Trophoblast cell (in vitro differentiated cells and primary cell): Measurements from ENCODE around the gene SYT13.
A peak's percentile ranks its signal among the peaks of the same experiment; 100 is the strongest.

Experiments
- DNase-seq, 2 donors: peaks; one replicate each; pipeline ENCODE4 v3.0.0-alpha.2; 2016
- H2AFZ ChIP-seq: 2 replicates; pipeline ENCODE4 v1.6.1; 2013; ENCODE audit warnings: low read length, moderate library complexity, mild to moderate bottlenecking; ENCODE audit not compliant: insufficient read depth, poor library complexity
- H2AK5ac ChIP-seq: 2 replicates; pipeline ENCODE4 v1.6.1; 2013; ENCODE audit warnings: mild to moderate bottlenecking, low read length
- H2BK120ac ChIP-seq: 2 replicates; pipeline ENCODE4 v1.6.1; 2013; ENCODE audit warnings: low read length, mild to moderate bottlenecking, moderate library complexity; ENCODE audit not compliant: insufficient read depth, poor library complexity
- H2BK12ac ChIP-seq: 2 replicates; pipeline ENCODE4 v1.6.1; 2013; ENCODE audit warnings: mild to moderate bottlenecking, low read length, moderate library complexity
- H2BK5ac ChIP-seq: 2 replicates; pipeline ENCODE4 v1.6.1; 2013; ENCODE audit warnings: low read length, low read depth, moderate library complexity, mild to moderate bottlenecking; ENCODE audit not compliant: poor library complexity
- H3K14ac ChIP-seq: 2 replicates; pipeline ENCODE4 v1.6.1; 2013; ENCODE audit warnings: mild to moderate bottlenecking, low read length
- H3K18ac ChIP-seq: 2 replicates; pipeline ENCODE4 v1.6.1; 2013; ENCODE audit warnings: mild to moderate bottlenecking, low read length
- H3K23ac ChIP-seq: 2 replicates; pipeline ENCODE4 v1.6.1; 2013; ENCODE audit warnings: low read length
- H3K27ac ChIP-seq: 2 replicates; pipeline ENCODE4 v1.5.1; 2013; ENCODE audit warnings: low read depth, mild to moderate bottlenecking, inconsistent platforms, low read length, moderate library complexity
- H3K27me3 ChIP-seq: 2 replicates; pipeline ENCODE4 v1.6.1; 2013; ENCODE audit warnings: inconsistent platforms, mild to moderate bottlenecking, low read length, moderate library complexity; ENCODE audit not compliant: insufficient read depth
- H3K36me3 ChIP-seq, 2 experiments: 1 replicate in 1 of 2; 2 replicates in 1 of 2; pipeline ENCODE4 v1.6.1; 2013; ENCODE audit warnings: low read length in 2 of 2, mild to moderate bottlenecking in 2 of 2, moderate library complexity in 1 of 2; ENCODE audit not compliant: insufficient read depth in 2 of 2, control insufficient read depth in 1 of 2
- H3K4ac ChIP-seq: 2 replicates; pipeline ENCODE4 v1.6.1; 2013; ENCODE audit warnings: low read depth, mild to moderate bottlenecking, low read length, moderate library complexity
- H3K4me1 ChIP-seq, 2 experiments: 1 replicate in 1 of 2; 2 replicates in 1 of 2; pipeline ENCODE4 v1.6.1; 2013; ENCODE audit warnings: low read length in 2 of 2, mild to moderate bottlenecking in 2 of 2, moderate library complexity in 1 of 2; ENCODE audit not compliant: insufficient read depth in 2 of 2, control insufficient read depth in 1 of 2
- H3K4me2 ChIP-seq: 2 replicates; pipeline ENCODE4 v1.6.1; 2013; ENCODE audit warnings: inconsistent platforms, mild to moderate bottlenecking, low read length, moderate library complexity
- H3K4me3 ChIP-seq: 2 replicates; pipeline ENCODE4 v1.5.1; 2013; ENCODE audit warnings: mild to moderate bottlenecking, low read depth, low read length, inconsistent platforms
- H3K79me1 ChIP-seq: one replicate; pipeline ENCODE4 v1.6.1; 2013; ENCODE audit warnings: low read length
- H3K79me2 ChIP-seq: 2 replicates; pipeline ENCODE4 v1.6.1; 2013; ENCODE audit warnings: low read length, mild to moderate bottlenecking; ENCODE audit not compliant: control insufficient read depth, insufficient read depth, poor library complexity
- H3K9ac ChIP-seq: 2 replicates; pipeline ENCODE4 v1.6.1; 2013; ENCODE audit warnings: mild to moderate bottlenecking, low read length
- H3K9me3 ChIP-seq: 2 replicates; pipeline ENCODE4 v1.6.1; 2013; ENCODE audit warnings: low read depth, mild to moderate bottlenecking, control low read depth, inconsistent platforms, low read length; ENCODE audit not compliant: insufficient read depth
- H4K12ac ChIP-seq: 2 replicates; pipeline ENCODE4 v1.6.1; 2013; ENCODE audit warnings: low read depth, mild to moderate bottlenecking, low read length, moderate library complexity
- H4K8ac ChIP-seq: 2 replicates; pipeline ENCODE4 v1.6.1; 2013; ENCODE audit warnings: low read depth, mild to moderate bottlenecking, low read length, moderate library complexity
- H4K91ac ChIP-seq: one replicate; pipeline ENCODE4 v1.6.1; 2013; ENCODE audit warnings: low read depth, mild to moderate bottlenecking, low read length, moderate library complexity
- WGBS: extraction: QIAGEN DNeasy Blood & Tissue Kit; methylation state at CpG from one replicate; pipeline ENCODE4 v1.1.7; 2013; ENCODE audit warnings: missing lambda C conversion rate; ENCODE audit not compliant: insufficient read length, insufficient coverage; ENCODE audit errors: extremely low coverage; 5-methylcytosine and 5-hydroxymethylcytosine counted together

SYT13 gene

DNA sequence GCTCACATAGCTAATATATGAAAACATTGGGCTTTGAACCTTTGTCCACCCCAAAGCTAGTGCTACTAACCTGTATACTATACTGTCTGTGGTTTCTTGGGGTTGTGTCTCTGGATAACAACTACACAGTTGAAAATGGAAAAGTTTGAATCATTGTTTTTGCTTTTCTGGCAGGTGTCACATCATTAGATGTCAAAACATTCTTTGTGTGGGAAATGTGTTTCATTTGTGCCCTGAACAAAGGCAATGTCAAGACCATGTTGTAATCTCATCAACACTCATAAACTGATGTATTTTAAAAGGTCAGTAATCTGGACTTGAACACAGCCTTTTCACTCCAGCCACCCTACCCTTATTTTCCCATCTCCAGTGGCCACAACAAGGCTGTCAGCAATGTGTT, 16.5 kb downstream of the SYT13 start:
- peaks cover 2% of the 10 kb centered on the region for H3K27me3 ChIP-seq
- no peak overlapping the region for H4K91ac ChIP-seq
- no peaks in the 10 kb centered on the region for H3K79me1 ChIP-seq
- no peak overlapping the region for H2BK12ac ChIP-seq
- H3K4me3 ChIP-seq = no peak overlapping the region
- peaks cover 8% of the 10 kb centered on the region for H3K9me3 ChIP-seq
- no peak overlapping the region for H4K12ac ChIP-seq
- no peaks in the 10 kb centered on the region for H3K36me3 ChIP-seq
- H3K14ac ChIP-seq = no peak overlapping the region
- no peak overlapping the region for H2AFZ ChIP-seq
- no peak overlapping the region for H3K9ac ChIP-seq
- DNase-seq = no peak
- no peaks in the 10 kb centered on the region for H3K4me1 ChIP-seq
- H3K79me2 ChIP-seq = no peaks in the 10 kb centered on the region
- no peak overlapping the region for H3K18ac ChIP-seq
- no peak overlapping the region for H3K4me2 ChIP-seq
- H4K8ac ChIP-seq = no peak overlapping the region
- H2BK120ac ChIP-seq = no peak overlapping the region
- H3K4ac ChIP-seq = no peak overlapping the region
- no peak overlapping the region for H3K23ac ChIP-seq
- H2BK5ac ChIP-seq = no peak overlapping the region
- no peak overlapping the region for H3K27ac ChIP-seq
- no peak overlapping the region for H2AK5ac ChIP-seq

DNA sequence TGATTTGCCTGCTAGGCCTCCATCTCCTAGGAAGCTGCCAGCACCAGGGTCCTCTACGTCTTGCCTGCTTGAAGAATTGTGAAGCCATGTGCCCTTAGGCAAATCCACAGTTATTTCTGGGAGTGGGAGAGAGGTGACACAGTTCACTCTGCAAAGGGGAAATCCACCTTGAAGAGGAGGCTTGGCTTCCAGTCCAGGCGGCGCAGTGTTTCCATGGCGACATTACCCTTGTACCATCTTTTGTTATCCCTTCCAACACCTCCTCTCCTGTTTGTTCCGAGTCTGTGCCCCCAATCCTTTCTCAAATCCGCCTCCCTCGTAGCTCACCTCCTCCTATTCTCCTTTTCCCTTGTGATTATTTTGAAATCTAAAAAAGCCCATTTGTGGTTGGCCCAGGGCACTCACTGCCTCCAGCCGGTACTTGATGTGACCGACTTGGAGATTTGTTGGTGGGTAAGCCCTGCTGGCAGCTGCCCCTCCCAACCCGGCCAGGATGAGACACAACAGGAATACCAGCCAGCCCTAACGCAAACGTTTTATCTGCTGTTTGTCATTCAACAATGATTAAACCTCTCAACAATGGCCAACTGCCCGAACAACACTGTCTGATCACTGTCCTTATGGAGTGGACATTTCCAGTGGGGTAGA, 18.4 kb downstream of the SYT13 start:
- no peak overlapping the region for H3K4ac ChIP-seq

DNA sequence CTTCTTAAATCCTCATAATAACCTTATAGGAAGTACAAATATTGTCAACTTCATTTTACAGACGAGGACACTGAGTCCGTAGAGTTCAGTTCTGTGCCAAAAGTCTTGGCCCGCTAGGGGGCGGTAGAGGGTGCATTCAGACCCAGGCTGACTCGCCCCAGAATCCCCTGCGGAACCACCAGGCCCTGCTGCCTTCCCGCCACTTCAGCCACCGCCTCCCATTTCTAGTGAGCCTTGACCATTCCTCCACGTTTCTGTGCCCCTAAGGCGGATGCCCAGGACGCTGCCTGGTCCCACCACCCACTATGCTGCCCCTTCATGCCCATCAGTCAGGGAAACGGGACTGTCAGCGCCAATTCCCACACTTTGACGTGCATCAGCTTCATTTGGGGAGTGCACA, 19.1 kb downstream of the SYT13 start:
- H4K91ac ChIP-seq = no peak overlapping the region
- peak overlapping the region; percentile 59 for H3K9ac ChIP-seq
- no peak overlapping the region for H2AFZ ChIP-seq
- no peak overlapping the region for H3K23ac ChIP-seq
- H3K9me3 ChIP-seq = peaks cover 11% of the 10 kb centered on the region
- H3K79me1 ChIP-seq = no peaks in the 10 kb centered on the region
- H3K4me3 ChIP-seq = no peak overlapping the region
- no peaks in the 10 kb centered on the region for H3K27me3 ChIP-seq
- no peak overlapping the region for H3K14ac ChIP-seq
- H2BK12ac ChIP-seq = no peak overlapping the region
- no peak overlapping the region for H2AK5ac ChIP-seq
- H3K27ac ChIP-seq = no peak overlapping the region
- no CpG with 5 or more reads among the region's 14 CpGs for WGBS
- no peaks in the 10 kb centered on the region for H3K36me3 ChIP-seq
- no peak overlapping the region for H2BK120ac ChIP-seq
- no peak overlapping the region for H3K4ac ChIP-seq
- no peak overlapping the region for H3K18ac ChIP-seq
- no peak overlapping the region for H3K4me2 ChIP-seq
- DNase-seq = peak in 1 of 2 donors; percentile 25
- no peak overlapping the region for H4K8ac ChIP-seq
- H2BK5ac ChIP-seq = no peak overlapping the region
- H4K12ac ChIP-seq = no peak overlapping the region
- H3K4me1 ChIP-seq = no peaks in the 10 kb centered on the region
- no peaks in the 10 kb centered on the region for H3K79me2 ChIP-seq

More for the DNA sequence above, 18.4 kb downstream of the SYT13 start:
- no peaks in the 10 kb centered on the region for H3K79me1 ChIP-seq
- H2AFZ ChIP-seq = no peak overlapping the region
- H3K23ac ChIP-seq = no peak overlapping the region
- H4K91ac ChIP-seq = no peak overlapping the region
- H3K27me3 ChIP-seq = no peaks in the 10 kb centered on the region
- no peak overlapping the region for H4K8ac ChIP-seq
- H2BK120ac ChIP-seq = no peak overlapping the region
- H3K79me2 ChIP-seq = no peaks in the 10 kb centered on the region
- no peak for DNase-seq
- H3K9me3 ChIP-seq = peaks cover 11% of the 10 kb centered on the region
- H4K12ac ChIP-seq = no peak overlapping the region
- no peak overlapping the region for H3K4me2 ChIP-seq
- H2BK5ac ChIP-seq = no peak overlapping the region
- no CpG with 5 or more reads among the region's 13 CpGs for WGBS
- H3K18ac ChIP-seq = no peak overlapping the region
- no peak overlapping the region for H3K27ac ChIP-seq
- no peak overlapping the region for H3K14ac ChIP-seq
- H3K9ac ChIP-seq = no peak overlapping the region
- no peak overlapping the region for H3K4me3 ChIP-seq
- H2BK12ac ChIP-seq = no peak overlapping the region
- no peaks in the 10 kb centered on the region for H3K4me1 ChIP-seq
- H2AK5ac ChIP-seq = no peak overlapping the region
- no peaks in the 10 kb centered on the region for H3K36me3 ChIP-seq

DNA sequence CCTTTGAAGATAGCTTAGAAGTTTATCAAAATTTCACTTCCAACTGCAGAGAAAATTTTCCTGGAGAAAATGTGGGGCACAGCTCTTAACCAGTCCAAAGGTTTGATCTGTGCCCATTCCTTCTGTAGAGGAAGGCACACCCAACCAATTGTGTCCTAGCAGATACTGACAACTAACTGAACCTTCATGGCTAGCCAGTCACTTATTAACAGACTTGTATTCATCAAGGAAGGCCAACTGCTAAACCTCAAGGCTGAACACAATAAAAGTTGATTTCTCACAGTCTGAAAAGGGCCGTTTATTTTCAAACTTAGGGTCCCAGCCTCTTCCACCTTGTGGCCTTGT, 19.5 kb downstream of the SYT13 start:
- H4K91ac ChIP-seq = no peak overlapping the region

More for the DNA sequence above, 19.5 kb downstream of the SYT13 start:
- Histone ChIP-seq H3K27me3 (no peaks in the 10 kb centered on the region), H2AK5ac (no peak overlapping the region), H3K23ac (no peak overlapping the region), H3K4ac (no peak overlapping the region), H2AFZ (no peak overlapping the region), H2BK5ac (no peak overlapping the region), H3K27ac (no peak overlapping the region), H3K36me3 (no peaks in the 10 kb centered on the region), H3K18ac (no peak overlapping the region), H2BK120ac (no peak overlapping the region), H3K9me3 (peaks cover 11% of the 10 kb centered on the region), H2BK12ac (no peak overlapping the region), H4K8ac (no peak overlapping the region), H3K9ac (no peak overlapping the region), H3K14ac (no peak overlapping the region), H3K79me2 (no peaks in the 10 kb centered on the region), H4K12ac (no peak overlapping the region), H3K4me2 (no peak overlapping the region), H3K79me1 (no peaks in the 10 kb centered on the region), H3K4me1 (no peaks in the 10 kb centered on the region), H3K4me3 (no peak overlapping the region)
- WGBS = no CpG with 5 or more reads among the region's 1 CpG
- DNase-seq = no peak
